ENCODE measurements around the gene IL12A. TPM values are rescaled to one million over a fixed set of nuclear protein-coding genes. Genes with fewer than 3 reads are reported as not detected.

IL12A gene
- total and polyA plus RNA-seq, 2 of the 8 experiments (the other 6 are each of a cell fraction or from before 2014, with no cell fraction given), result 0.41 to 0.92 TPM

DNA sequence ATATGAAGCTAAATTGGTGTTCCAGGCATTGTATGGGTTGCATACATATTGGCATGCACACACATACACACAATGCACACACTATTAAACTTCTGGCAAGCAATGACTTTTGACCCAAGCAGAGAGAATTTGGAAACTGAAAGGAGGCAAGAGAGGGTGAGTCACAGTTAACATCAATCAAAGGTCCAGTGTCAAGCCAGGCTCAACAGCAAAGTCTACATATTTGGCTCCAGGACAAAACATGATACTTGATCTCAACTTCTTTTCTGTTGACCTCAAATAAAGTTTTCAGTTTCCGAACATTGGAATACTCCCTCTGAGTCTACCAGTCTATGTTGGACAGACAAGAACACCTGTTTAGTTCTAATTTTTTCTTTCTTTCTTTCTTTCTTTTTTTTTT lies 28.3 kb downstream of the IL12A start:
- ChIA-PET POLR2A (ENCODE audit: partially characterized antibody) (no interaction called here), CTCF (ENCODE audit: partially characterized antibody) (interaction anchor here (1.1 to 2.9 kb wide), 5 partner anchors 10 to 21 kb away, joined by 3 to 18 read pairs (median 10); no protein-coding TSS in a partner anchor)
- Histone ChIP-seq H3K4ac (replicated peaks; ENCODE audit: insufficient read length, low read depth, low read length) (no peak overlapping the region), H3K27me3 (replicated peaks in 1 of 4; ENCODE audit: control insufficient read depth in 3 of 4, extremely low read depth in 1 of 4, insufficient read depth in 3 of 4, low read length in 3 of 4) (no peaks in the 10 kb centered on the region), H4K8ac (ENCODE audit: extremely low read depth, insufficient read depth, low read length) (no peak overlapping the region), H3K9me3 (ENCODE audit: insufficient read depth in 2 of 2, low read depth in 1 of 2, low read length in 1 of 2) (no peaks in the 10 kb centered on the region), H4K91ac (replicated peaks; ENCODE audit: insufficient read length, low read length) (no peak overlapping the region), H2BK12ac (ENCODE audit: low read depth, low read length) (no peak overlapping the region), H4K20me1 (replicated peaks in 1 of 2; ENCODE audit: control insufficient read depth in 1 of 2, insufficient read depth in 2 of 2, low read length in 2 of 2) (no peaks in the 10 kb centered on the region), H3K56ac (replicated peaks; ENCODE audit: insufficient read length, low read depth, low read length) (no peak overlapping the region), H3K4me3 (ENCODE audit: extremely low read depth in 1 of 4, insufficient read depth in 2 of 4, low read depth in 3 of 4, low read length in 4 of 4) (no peak overlapping the region), H4K5ac (ENCODE audit: insufficient read length, low read depth, low read length) (no peak overlapping the region), H2AFZ (ENCODE audit: low read length) (no peak overlapping the region), H3K27ac (ENCODE audit: low read depth, low read length) (no peak overlapping the region), H3K4me1 (replicated peaks in 1 of 4; ENCODE audit: control insufficient read depth in 3 of 4, insufficient read depth in 4 of 4, low read length in 3 of 4) (no peaks in the 10 kb centered on the region), H3K36me3 (ENCODE audit: control insufficient read depth in 2 of 4, insufficient read depth in 4 of 4, low read length in 3 of 4) (no peaks in the 10 kb centered on the region), H2BK120ac (replicated peaks; ENCODE audit: low read depth, low read length) (no peak overlapping the region), H3K4me2 (ENCODE audit: insufficient read depth in 1 of 2, low read depth in 2 of 2, low read length in 2 of 2) (no peak overlapping the region), H3K79me2 (ENCODE audit: control insufficient read depth in 1 of 2, insufficient read depth in 2 of 2, low read length in 2 of 2) (no peaks in the 10 kb centered on the region), H2BK15ac (ENCODE audit: low read length) (no peak overlapping the region), H3K9ac (replicated peaks in 1 of 4; ENCODE audit: extremely low read depth in 1 of 4, low read depth in 3 of 4, low read length in 3 of 4) (no peak overlapping the region), H2BK5ac (ENCODE audit: low read depth, low read length) (no peak overlapping the region), H2BK20ac (ENCODE audit: low read length) (no peak overlapping the region), H3K23ac (ENCODE audit: insufficient read length) (no peak overlapping the region), H3K18ac (ENCODE audit: extremely low read depth, low read length) (no peak overlapping the region), H3K79me1 (ENCODE audit: low read depth, low read length) (no peaks in the 10 kb centered on the region), H2AK5ac (ENCODE audit: low read depth, low read length) (no peak overlapping the region), H3K14ac (ENCODE audit: insufficient read length) (no peak overlapping the region), H3K23me2 (ENCODE audit: low read depth, low read length) (no peaks in the 10 kb centered on the region)
- FAIRE-seq (no peak), DNase-seq (ENCODE audit: low read depth in 1 of 2, low spot score in 2 of 2) (no peak)
- WGBS, 2 experiments (ENCODE audit: extremely low coverage in 1 of 2, insufficient coverage in 1 of 2, insufficient read length in 1 of 2, insufficient replicate concordance in 2 of 2, low coverage in 1 of 2, low lambda C conversion rate in 2 of 2, missing lambda C conversion rate in 1 of 2), result 88% methylated on average over 1 of the region's 1 CpG; no CpG with 5 or more reads in 1 of the 2 experiments
- TF ChIP-seq RAD21 (IDR thresholded peaks at IDR 0.05 in 1 of 2, conservative IDR thresholded peaks at IDR 0.05 in 1 of 2; ENCODE audit: low read depth in 2 of 2, low read length in 2 of 2) (no peak), HDAC2 (IDR thresholded peaks at IDR 0.05; ENCODE audit: borderline replicate concordance in 1 of 2, low read depth in 2 of 2, low read length in 2 of 2) (no peak), SP2 (IDR thresholded peaks at IDR 0.05; ENCODE audit: low read length) (no peak), CBX5 (IDR thresholded peaks at IDR 0.05; ENCODE audit: low read depth, low read length) (no peak), MAX (IDR thresholded peaks at IDR 0.05) (no peak), SUZ12 (IDR thresholded peaks at IDR 0.05; ENCODE audit: low read length) (no peak), MAFK (IDR thresholded peaks at IDR 0.05; ENCODE audit: low read depth, low read length) (no peak), HDAC6 (IDR thresholded peaks at IDR 0.05; ENCODE audit: low read depth, low read length) (no peak), EZH2 (IDR thresholded peaks at IDR 0.05; ENCODE audit: low read depth, low read length, severe bottlenecking) (no peak), RXRA (IDR thresholded peaks at IDR 0.05; ENCODE audit: insufficient read depth, low read depth, low read length) (no peak), SIN3A (conservative IDR thresholded peaks at IDR 0.05 in 1 of 2, IDR thresholded peaks at IDR 0.05 in 1 of 2; ENCODE audit: low read depth in 1 of 2, low read length in 2 of 2) (no peak), TEAD4 (IDR thresholded peaks at IDR 0.05; ENCODE audit: low read depth, low read length) (no peak)
- TF ChIP-seq, protein P1, sequence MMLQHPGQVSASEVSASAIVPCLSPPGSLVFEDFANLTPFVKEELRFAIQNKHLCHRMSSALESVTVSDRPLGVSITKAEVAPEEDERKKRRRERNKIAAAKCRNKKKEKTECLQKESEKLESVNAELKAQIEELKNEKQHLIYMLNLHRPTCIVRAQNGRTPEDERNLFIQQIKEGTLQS (IDR thresholded peaks at IDR 0.05; ENCODE audit: insufficient read depth, low read depth, low read length), result no peak
